Left ventricle myocardium inferior (tissue), 1 donor: Measurements from ENCODE around the gene STIL. TPM values are rescaled to one million over a fixed set of nuclear protein-coding genes. Genes with fewer than 3 reads are reported as not detected.

Experiments
- DNase-seq: peaks from one replicate; pipeline ENCODE4 v3.0.0-alpha.2; 2020
- H3K27ac ChIP-seq: fragments of 200-600 bp; replicated peaks from 2 replicates; pipeline ENCODE4 v1.8.0; 2021
- H3K27me3 ChIP-seq: fragments of 200-600 bp; 2 replicates; pipeline ENCODE4 v1.8.0; 2021; ENCODE audit warnings: low read depth
- H3K36me3 ChIP-seq: fragments of 200-600 bp; 2 replicates; pipeline ENCODE4 v1.8.0; 2021
- H3K4me1 ChIP-seq: fragments of 200-600 bp; 2 replicates; pipeline ENCODE4 v1.8.0; 2021
- H3K4me3 ChIP-seq: fragments of 200-600 bp; 2 replicates; pipeline ENCODE4 v1.8.0; 2021; ENCODE audit warnings: mild to moderate bottlenecking, moderate library complexity
- H3K9me3 ChIP-seq: fragments of 200-600 bp; replicated peaks from 2 replicates; pipeline ENCODE4 v1.8.0; 2021
- CTCF ChIP-seq: fragments of 200-600 bp; IDR thresholded peaks from 2 replicates; pipeline ENCODE4 v1.8.0; 2021; ENCODE audit warnings: antibody characterized with exemption, mild to moderate bottlenecking, borderline replicate concordance
- intact Hi-C: fragments of 100-400 bp; cut with micrococcal nuclease; formaldehyde crosslinking; loops from one replicate; pipeline ENCODE4 v1.11.0; 2022
- total RNA-seq: library from RNA; stranded (reverse); fragmentation: NEBNext Ultra II Directional; extraction: Animal tissue kit (Norgen Biotek cat#: 25700); gene quantifications from one replicate; pipeline ENCODE4 v1.2.1, GENCODE V29; 2021
- donor health status: DM: no; HTN: yes; CAD: no; lungs with severe emphysema.

The STIL gene
- total RNA-seq, 1 donor from 2014 or later, result 0.58 TPM

DNA sequence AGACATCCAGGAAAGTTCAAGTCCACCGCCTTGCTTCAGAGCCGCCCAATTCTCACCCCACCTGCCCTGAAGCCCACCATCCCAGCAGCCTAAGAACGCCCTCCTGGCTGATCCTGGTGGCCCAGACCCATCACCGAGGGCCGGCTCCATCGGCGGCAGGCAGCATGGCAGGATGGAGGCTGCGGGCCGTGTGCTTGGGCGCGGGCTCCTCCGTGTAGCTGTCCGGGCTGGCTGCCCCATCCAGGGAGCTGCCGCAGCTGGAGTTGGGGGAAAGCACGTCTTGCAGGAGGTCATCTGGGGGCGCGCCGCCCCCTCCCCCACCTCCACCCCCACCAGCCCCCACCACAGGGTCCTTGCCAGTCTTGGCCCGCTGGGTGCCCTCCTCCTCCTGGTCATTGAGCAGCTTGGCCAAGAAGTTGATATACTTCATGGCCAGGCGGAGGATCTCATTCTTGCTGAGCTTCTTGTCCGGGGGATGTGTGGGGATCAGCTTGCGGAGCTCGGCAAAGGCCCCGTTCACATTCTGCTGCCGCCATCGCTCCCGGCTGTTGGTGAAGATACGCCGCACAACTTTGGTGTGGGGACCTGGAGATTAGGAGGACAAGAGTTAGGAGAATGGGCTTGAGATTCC is 94.2 kb downstream of the STIL start:
- intact Hi-C loops, result no loop called here
- Histone ChIP-seq H3K36me3 (no peaks in the 10 kb centered on the region), H3K4me3 (no peak overlapping the region), H3K27me3 (peaks cover 49% of the 10 kb centered on the region), H3K27ac (no peak overlapping the region), H3K9me3 (no peaks in the 10 kb centered on the region), H3K4me1 (peaks cover 3% of the 10 kb centered on the region)
- no peak for TF ChIP-seq CTCF
- DNase-seq, result no peak

GRCh38 chr1:47219001-47219400 is 94.9 kb downstream of the STIL start:
- Histone ChIP-seq H3K27me3 (peaks cover 44% of the 10 kb centered on the region), H3K4me3 (no peak overlapping the region), H3K9me3 (no peaks in the 10 kb centered on the region), H3K4me1 (no peaks in the 10 kb centered on the region), H3K27ac (no peak overlapping the region), H3K36me3 (no peaks in the 10 kb centered on the region)
- no peak for DNase-seq
- intact Hi-C loops, result no loop called here
- TF ChIP-seq CTCF, result no peak

DNA sequence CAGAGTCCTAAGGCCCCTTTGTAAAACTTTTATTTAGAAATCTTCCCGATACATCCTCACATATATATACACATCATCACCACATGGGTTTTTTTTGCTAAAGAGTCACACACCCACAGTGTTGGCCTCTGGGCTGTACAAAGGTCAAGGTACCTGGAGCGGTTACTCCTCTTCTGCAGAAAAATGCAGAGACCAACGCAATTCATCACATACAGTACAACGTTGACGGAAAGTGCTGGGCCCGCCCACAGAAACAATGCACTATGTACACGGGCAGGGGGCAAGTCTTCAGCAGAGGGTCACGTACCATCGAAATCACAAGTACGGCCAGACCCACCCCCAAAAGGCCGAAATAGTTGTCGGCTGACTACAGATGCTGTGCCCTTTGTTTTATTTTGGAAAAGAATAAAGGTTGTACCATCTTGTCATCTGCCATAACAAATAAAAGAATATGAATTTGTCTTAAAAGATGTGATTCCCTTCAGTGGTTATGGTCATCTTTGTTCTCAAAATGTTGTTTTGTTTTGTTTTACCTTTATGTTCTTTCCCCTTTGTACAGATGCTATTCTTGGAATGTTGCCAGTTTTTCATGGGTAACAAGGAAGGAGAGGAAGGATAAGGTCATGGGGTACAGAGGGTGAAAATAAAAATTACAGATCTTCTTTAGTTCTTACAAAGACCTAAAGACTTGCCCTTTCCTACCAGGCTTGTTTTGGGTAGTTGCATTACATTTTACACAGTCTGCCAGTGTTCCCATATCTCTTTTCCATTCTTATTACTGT is 97.5 kb downstream of the STIL start:
- intact Hi-C loops, result no loop called here
- TF ChIP-seq CTCF, result no peak
- H3K27me3 ChIP-seq, result peaks cover 28% of the 10 kb centered on the region
- H3K4me1 ChIP-seq, result peaks cover 17% of the 10 kb centered on the region
- no peak overlapping the region for H3K4me3 ChIP-seq
- no peaks in the 10 kb centered on the region for H3K9me3 ChIP-seq
- H3K36me3 ChIP-seq, result no peaks in the 10 kb centered on the region
- H3K27ac ChIP-seq, result no peak overlapping the region
- no peak for DNase-seq

DNA sequence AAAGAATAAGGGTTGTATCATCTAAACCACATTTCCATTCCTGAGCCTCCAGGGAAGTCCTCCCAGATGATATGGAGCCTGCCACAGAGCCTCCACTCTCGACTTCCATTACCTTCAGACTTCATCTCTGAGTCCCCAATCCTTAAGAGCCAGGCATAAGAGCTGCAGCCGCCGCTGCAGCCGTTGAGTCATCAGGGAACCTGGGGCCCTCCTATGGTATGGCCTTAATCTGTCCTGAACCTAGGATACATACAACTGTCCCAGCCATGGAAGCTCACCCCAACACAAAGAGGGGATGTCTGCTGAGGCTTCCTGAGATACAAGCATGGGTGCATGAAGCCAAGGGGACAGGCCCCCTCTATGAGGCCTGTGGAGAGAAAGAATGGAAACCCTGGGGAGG is 98.2 kb downstream of the STIL start:
- Histone ChIP-seq H3K4me1 (peaks cover 22% of the 10 kb centered on the region), H3K36me3 (no peaks in the 10 kb centered on the region), H3K27me3 (peaks cover 25% of the 10 kb centered on the region), H3K4me3 (no peak overlapping the region), H3K9me3 (no peaks in the 10 kb centered on the region), H3K27ac (no peak overlapping the region)
- DNase-seq, result no peak
- TF ChIP-seq CTCF, result no peak
- intact Hi-C loops, result no loop called here

DNA sequence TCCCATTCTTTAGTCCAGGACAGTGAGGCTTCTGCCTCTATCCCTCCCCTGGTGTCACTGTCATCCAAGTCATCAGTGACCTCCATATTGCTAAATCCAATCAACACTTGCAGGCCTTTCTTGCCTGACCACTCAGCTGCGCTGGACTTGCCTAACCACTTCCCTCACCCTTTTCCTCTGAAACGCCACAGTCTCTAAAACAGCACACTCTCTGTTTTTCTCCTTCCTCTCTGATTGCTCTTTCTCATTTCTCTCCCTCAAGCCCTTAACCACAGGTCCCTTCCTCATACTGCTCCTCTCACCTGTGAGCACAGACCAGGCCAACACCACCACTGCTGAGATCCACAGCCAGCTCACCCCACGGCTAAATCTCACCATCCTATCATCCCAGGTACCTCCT is 99.4 kb downstream of the STIL start:
- no peaks in the 10 kb centered on the region for H3K9me3 ChIP-seq
- intact Hi-C loops, result no loop called here
- H3K27ac ChIP-seq, result no peak overlapping the region
- DNase-seq, result no peak
- H3K36me3 ChIP-seq, result no peaks in the 10 kb centered on the region
- peaks cover 22% of the 10 kb centered on the region for H3K4me1 ChIP-seq
- peaks cover 33% of the 10 kb centered on the region for H3K27me3 ChIP-seq
- TF ChIP-seq CTCF, result no peak
- no peak overlapping the region for H3K4me3 ChIP-seq
